H1 (cell line): ENCODE measurements around the gene TRIM27. TPM values are rescaled to one million over a fixed set of nuclear protein-coding genes. Genes with fewer than 3 reads are reported as not detected.
A peak's percentile ranks its signal among the peaks of the same experiment; 100 is the strongest.

Experiments
- CTCF ChIA-PET: fragments of 300-600 bp; sonication (Branson Sonifier 250); formaldehyde crosslinking; loops from one replicate; lab custom pipeline; 2021; ENCODE audit not compliant: partially characterized antibody; lab: Charles Lee
- POLR2A ChIA-PET: fragments of 300-600 bp; sonication (Branson Sonifier 250); formaldehyde crosslinking; loops from one replicate; lab custom pipeline; 2021; ENCODE audit warnings: inconsistent platforms; ENCODE audit not compliant: partially characterized antibody; lab: Charles Lee
- DNase-seq, 2 experiments: peaks; one replicate each; pipeline versions ENCODE4 v3.0.0 to v3.0.0-alpha.2; 2010 to 2022; ENCODE audit warnings: low spot score in 2 of 2, low read depth in 1 of 2, mixed read lengths in 1 of 2
- FAIRE-seq: peaks from 2 replicates; lab custom pipeline; 2011; peaks lifted over from hg19 to GRCh38; lab: Jason Lieb, UNC
- H2AFZ ChIP-seq: 2 replicates; pipeline ENCODE4 v1.8.1; 2012; ENCODE audit warnings: low read length, inconsistent platforms
- H2AK5ac ChIP-seq: 2 replicates; pipeline ENCODE4 v1.6.1; 2013; ENCODE audit warnings: low read depth, low read length
- H2BK120ac ChIP-seq: replicated peaks from 2 replicates; pipeline ENCODE3; 2013; ENCODE audit warnings: low read depth, low read length, inconsistent platforms
- H2BK12ac ChIP-seq: 2 replicates; pipeline ENCODE4 v1.6.1; 2013; ENCODE audit warnings: low read depth, low read length
- H2BK15ac ChIP-seq: 2 replicates; pipeline ENCODE4 v1.6.1; 2013; ENCODE audit warnings: low read length
- H2BK20ac ChIP-seq: 2 replicates; pipeline ENCODE4 v1.6.1; 2013; ENCODE audit warnings: low read length
- H2BK5ac ChIP-seq: 2 replicates; pipeline ENCODE4 v1.6.1; 2013; ENCODE audit warnings: low read depth, low read length
- H3K14ac ChIP-seq: 2 replicates; pipeline ENCODE4 v1.6.1; 2013; ENCODE audit warnings: inconsistent platforms; ENCODE audit not compliant: insufficient read length
- H3K18ac ChIP-seq: 2 replicates; pipeline ENCODE4 v1.6.1; 2013; ENCODE audit warnings: low read length; ENCODE audit errors: extremely low read depth
- H3K23ac ChIP-seq: 2 replicates; pipeline ENCODE4 v1.6.1; 2013; ENCODE audit warnings: inconsistent platforms; ENCODE audit not compliant: insufficient read length
- H3K23me2 ChIP-seq: 2 replicates; pipeline ENCODE4 v1.6.1; 2013; ENCODE audit warnings: low read depth, low read length
- H3K27ac ChIP-seq: 2 replicates; pipeline ENCODE4 v1.6.1; 2011; ENCODE audit warnings: low read depth, low read length, inconsistent platforms
- H3K27me3 ChIP-seq, 4 experiments: replicated peaks in 1 of 4; 1 replicate in 1 of 4; 2 replicates in 3 of 4; pipeline versions ENCODE4 v1.6.1 to v1.8.1; 2011 to 2013; ENCODE audit warnings: low read length in 3 of 4, mild to moderate bottlenecking in 3 of 4, inconsistent platforms in 2 of 4, mixed read lengths in 2 of 4, moderate library complexity in 1 of 4; ENCODE audit not compliant: control insufficient read depth in 3 of 4, insufficient read depth in 3 of 4; ENCODE audit errors: extremely low read depth in 1 of 4
- H3K36me3 ChIP-seq, 4 experiments: 2 replicates each; pipeline versions ENCODE4 v1.6.1 to v1.8.1; 2011 to 2013; ENCODE audit warnings: mild to moderate bottlenecking in 4 of 4, low read length in 3 of 4, moderate library complexity in 2 of 4, control low read depth in 1 of 4, inconsistent platforms in 1 of 4; ENCODE audit not compliant: insufficient read depth in 4 of 4, control insufficient read depth in 2 of 4
- H3K4ac ChIP-seq: replicated peaks from 2 replicates; pipeline ENCODE3; 2013; ENCODE audit warnings: low read length, low read depth, mixed read lengths, inconsistent platforms; ENCODE audit not compliant: insufficient read length
- H3K4me1 ChIP-seq, 4 experiments: replicated peaks in 1 of 4; 1 replicate in 1 of 4; 2 replicates in 3 of 4; pipeline versions ENCODE4 v1.6.1 to v1.8.1; 2011 to 2013; ENCODE audit warnings: low read length in 3 of 4, inconsistent platforms in 2 of 4, mixed read lengths in 1 of 4; ENCODE audit not compliant: insufficient read depth in 4 of 4, control insufficient read depth in 3 of 4
- H3K4me2 ChIP-seq, 2 experiments: 2 replicates each; pipeline versions ENCODE4 v1.6.1 to v1.8.1; 2011 to 2013; ENCODE audit warnings: low read depth in 2 of 2, low read length in 2 of 2, control low read depth in 1 of 2, inconsistent platforms in 1 of 2, mild to moderate bottlenecking in 1 of 2; ENCODE audit not compliant: insufficient read depth in 1 of 2
- H3K4me3 ChIP-seq, 4 experiments: fragments of 200-600, 300-600 bp in 1 of 4; sonication (generic), shearing (Covaris generic), sonication (Bioruptor Twin) in 1 of 4; 2 replicates each; pipeline versions ENCODE4 v1.5.1 to v1.8.1; 2011 to 2016; ENCODE audit warnings: low read length in 4 of 4, low read depth in 3 of 4, control low read depth in 2 of 4, inconsistent platforms in 2 of 4, mild to moderate bottlenecking in 2 of 4, mixed read lengths in 1 of 4, moderate library complexity in 1 of 4; ENCODE audit not compliant: insufficient read depth in 2 of 4; ENCODE audit errors: extremely low read depth in 1 of 4
- H3K56ac ChIP-seq: replicated peaks from 2 replicates; pipeline ENCODE3; 2013; ENCODE audit warnings: low read depth, mild to moderate bottlenecking, mixed read lengths, low read length, inconsistent platforms; ENCODE audit not compliant: insufficient read length
- H3K79me1 ChIP-seq: 2 replicates; pipeline ENCODE4 v1.6.1; 2013; ENCODE audit warnings: low read depth, low read length, control low read depth
- H3K79me2 ChIP-seq, 2 experiments: 2 replicates each; pipeline versions ENCODE4 v1.6.1 to v1.8.1; 2012 to 2013; ENCODE audit warnings: low read length in 2 of 2, mild to moderate bottlenecking in 2 of 2, inconsistent platforms in 1 of 2; ENCODE audit not compliant: insufficient read depth in 2 of 2, control insufficient read depth in 1 of 2
- H3K9ac ChIP-seq, 4 experiments: replicated peaks in 1 of 4; 1 replicate in 1 of 4; 2 replicates in 3 of 4; pipeline versions ENCODE4 v1.6.1 to v1.8.1; 2011 to 2013; ENCODE audit warnings: low read depth in 3 of 4, low read length in 3 of 4, control low read depth in 2 of 4, mild to moderate bottlenecking in 2 of 4, moderate library complexity in 2 of 4, inconsistent platforms in 1 of 4; ENCODE audit errors: extremely low read depth in 1 of 4
- H3K9me3 ChIP-seq, 2 experiments: 2 replicates each; pipeline versions ENCODE4 v1.6.1 to v1.8.1; 2012 to 2013; ENCODE audit warnings: mild to moderate bottlenecking in 2 of 2, moderate library complexity in 2 of 2, control low read depth in 1 of 2, inconsistent platforms in 1 of 2, low read depth in 1 of 2, low read length in 1 of 2, mixed read lengths in 1 of 2; ENCODE audit not compliant: insufficient read depth in 2 of 2
- H4K20me1 ChIP-seq, 2 experiments: replicated peaks in 1 of 2; 2 replicates each; pipeline versions ENCODE3 to v1.8.1; 2011 to 2013; ENCODE audit warnings: inconsistent platforms in 2 of 2, low read length in 2 of 2, mild to moderate bottlenecking in 1 of 2; ENCODE audit not compliant: insufficient read depth in 2 of 2, control insufficient read depth in 1 of 2
- H4K5ac ChIP-seq: 2 replicates; pipeline ENCODE4 v1.6.1; 2013; ENCODE audit warnings: low read length, low read depth, mixed read lengths, inconsistent platforms; ENCODE audit not compliant: insufficient read length
- H4K8ac ChIP-seq: 2 replicates; pipeline ENCODE4 v1.8.0; 2013; ENCODE audit warnings: mild to moderate bottlenecking, moderate library complexity, low read length, inconsistent platforms; ENCODE audit not compliant: insufficient read depth; ENCODE audit errors: extremely low read depth
- H4K91ac ChIP-seq: replicated peaks from 2 replicates; pipeline ENCODE3; 2013; ENCODE audit warnings: low read length, mixed read lengths, inconsistent platforms; ENCODE audit not compliant: insufficient read length
- ATF3 ChIP-seq: IDR thresholded peaks from 2 replicates; pipeline ENCODE4 v1.6.1; 2011; ENCODE audit warnings: low read depth, mild to moderate bottlenecking, low read length; ENCODE audit not compliant: insufficient read depth
- BACH1 ChIP-seq: IDR thresholded peaks from 2 replicates; pipeline ENCODE4 v1.6.1; 2012; ENCODE audit warnings: low read length, improper control_type of control experiment
- BCL11A ChIP-seq, 2 experiments: IDR thresholded peaks; one replicate each; pipeline ENCODE4 v1.6.1; 2011; ENCODE audit warnings: low read depth in 2 of 2, low read length in 2 of 2, mild to moderate bottlenecking in 2 of 2
- CTCF ChIP-seq, 3 experiments: IDR thresholded peaks; 1 replicate in 2 of 3; 2 replicates in 1 of 3; pipeline versions ENCODE4 v1.5.1 to v1.6.1; 2011; ENCODE audit warnings: low read length in 3 of 3, mild to moderate bottlenecking in 3 of 3, inconsistent platforms in 2 of 3, low read depth in 1 of 3, moderate library complexity in 1 of 3; ENCODE audit not compliant: insufficient read depth in 1 of 3; ENCODE audit errors: control extremely low read depth in 1 of 3
- PHF8 ChIP-seq: fragments of 200-600 bp; sonication (generic); conservative IDR thresholded peaks from 2 replicates; pipeline ENCODE4 v1.7.1; 2012; ENCODE audit warnings: low read depth, mild to moderate bottlenecking, inconsistent platforms, low read length, moderate library complexity
- POLR2AphosphoS5 ChIP-seq: IDR thresholded peaks from 2 replicates; pipeline ENCODE4 v1.6.1; 2011; ENCODE audit warnings: low read depth, low read length
- RXRA ChIP-seq: IDR thresholded peaks from 2 replicates; pipeline ENCODE4 v1.6.1; 2011; ENCODE audit warnings: low read depth, mild to moderate bottlenecking, low read length, moderate library complexity; ENCODE audit not compliant: insufficient read depth
- SAP30 ChIP-seq: fragments of 300-600 bp; sonication (generic); IDR thresholded peaks from 2 replicates; pipeline ENCODE4 v1.7.1; 2012; ENCODE audit warnings: low read length, moderate library complexity, mild to moderate bottlenecking, inconsistent platforms; ENCODE audit not compliant: insufficient read depth, insufficient replicate concordance
- TEAD4 ChIP-seq: IDR thresholded peaks from 2 replicates; pipeline ENCODE4 v1.6.1; 2012; ENCODE audit warnings: low read depth, low read length, inconsistent platforms, mixed read lengths
- WGBS, 2 experiments: shearing (Covaris generic) in 1 of 2; methylation state at CpG; one replicate each; pipeline versions ENCODE4 v1.1.6 to v1.1.7; 2013 to 2015; ENCODE audit warnings: low lambda C conversion rate in 2 of 2, mixed read lengths in 2 of 2, inconsistent platforms in 1 of 2, low coverage in 1 of 2, missing lambda C conversion rate in 1 of 2; ENCODE audit not compliant: insufficient replicate concordance in 2 of 2, insufficient coverage in 1 of 2, insufficient read length in 1 of 2; ENCODE audit errors: extremely low coverage in 1 of 2, missing lambda C conversion rate in 1 of 2; 5-methylcytosine and 5-hydroxymethylcytosine counted together
- polyA plus RNA-seq, 7 experiments: library from polyadenylated mRNA; depleted of rRNA in 3 of 7; stranded (reverse) in 5 of 7; unstranded in 2 of 7; fragments of >200 nt in 5 of 7; fragments of 200-250 nt in 2 of 7; gene quantifications; 1 replicate in 5 of 7; 2 replicates in 1 of 7; 4 replicates in 1 of 7; pipeline versions ENCODE4 v1.2.1 to v1.2.3, GENCODE V29; 2011 to 2013; ENCODE audit warnings: missing spikeins in 2 of 7, mixed read lengths in 2 of 7
- total RNA-seq: library from RNA; stranded (reverse); fragmentation: NEBNext Ultra II Directional; extraction: Animal tissue kit (Norgen Biotek cat#: 25700); gene quantifications from 2 replicates; pipeline ENCODE4 v1.2.1, GENCODE V29; 2021

The TRIM27 gene
- total and polyA plus RNA-seq, 2 of the 8 experiments (the other 6 are each of a cell fraction or from before 2014, with no cell fraction given), result 76.4 to 85.9 TPM

GRCh38 chr6:28947067-28947765, 23.4 kb upstream of the TRIM27 start:
- Histone ChIP-seq H2BK15ac (no peak overlapping the region), H3K27me3 (no peaks in the 10 kb centered on the region), H3K14ac (no peak overlapping the region), H3K9ac (no peak overlapping the region), H3K4me1 (peaks cover 0 to 2% (median 0%) of the 10 kb centered on the region in 4 experiments; a peak in 2 of 7 replicates), H3K4me3 (no peak overlapping the region), H3K4me2 (no peak overlapping the region), H3K9me3 (peaks cover 0 to 4% of the 10 kb centered on the region in 2 experiments; a peak in 1 of 4 replicates), H2AK5ac (no peak overlapping the region), H3K79me2 (no peaks in the 10 kb centered on the region), H3K23me2 (no peaks in the 10 kb centered on the region), H4K91ac (no peak overlapping the region), H3K79me1 (no peaks in the 10 kb centered on the region), H2BK12ac (0 out of 2 replicates have a peak overlapping the region, but pooled peaks have one; percentile 3), H3K27ac (no peak overlapping the region), H2BK20ac (no peak overlapping the region), H3K4ac (no peak overlapping the region), H2AFZ (no peak overlapping the region), H3K36me3 (no peaks in the 10 kb centered on the region), H3K18ac (no peak overlapping the region), H4K8ac (no peak overlapping the region), H4K5ac (no peak overlapping the region), H3K23ac (no peak overlapping the region), H3K56ac (no peak overlapping the region), H4K20me1 (no peaks in the 10 kb centered on the region), H2BK5ac (no peak overlapping the region), H2BK120ac (no peak overlapping the region)
- WGBS, 2 experiments, result 90% methylated on average over 5 of the region's 6 CpGs; no CpG with 5 or more reads in 1 of the 2 experiments
- no peak for FAIRE-seq
- POLR2A ChIA-PET, result interaction anchor here (0.7 to 1.0 kb wide), 2 partner anchors 52 to 60 kb away, joined by 3 read pairs; no protein-coding TSS in a partner anchor
- CTCF ChIA-PET, result interaction anchor here (0.6 to 1.6 kb wide), 4 partner anchors 10 to 109 kb away, joined by 3 to 4 read pairs (median 4); no protein-coding TSS in a partner anchor
- peak in 1 of 2 experiments; percentile 17 for DNase-seq
- no peak for TF ChIP-seq SAP30
- TF ChIP-seq POLR2AphosphoS5, result no peak
- no peak for TF ChIP-seq RXRA
- no peak for TF ChIP-seq TEAD4
- no peak for TF ChIP-seq BCL11A (IDR thresholded peaks at IDR 0.05; ENCODE audit: low read depth in 2 of 2, low read length in 2 of 2)
- no peak for TF ChIP-seq ATF3
- no peak for TF ChIP-seq BACH1
- TF ChIP-seq CTCF (IDR thresholded peaks at IDR 0.05; ENCODE audit: control extremely low read depth in 1 of 3, insufficient read depth in 1 of 3, low read depth in 1 of 3, low read length in 3 of 3), result no peak
- no peak for TF ChIP-seq PHF8
